ENCODE data around the gene ANKRD36C. TPM values are rescaled to one million over a fixed set of nuclear protein-coding genes. Genes with fewer than 3 reads are reported as not detected.
"Not testable (repeated sequence)": the region's sequence is repeated elsewhere in the genome, so short reads cannot be mapped to it uniquely, and the experiment has no call there.

The ANKRD36C gene
- total RNA-seq (100 to 1,000 TPM; 113 to 144 TPM), polyA plus RNA-seq (ENCODE audit: insufficient read length in 2 of 2) (10 to 100 TPM; 17.6 to 25.5 TPM)
- long read RNA-seq, donor 1, result 0 reads
- long read RNA-seq, donor 2, result 0 reads
- long read RNA-seq, donor 3, partial matches to known transcripts, result 0 of 1 reads
- long read RNA-seq, donor 3, other reads (novel, unspliced or antisense), result 0 of 1 reads
- long read RNA-seq, donor 4, partial matches to known transcripts, result 5 of 5 reads
- long read RNA-seq, donor 4, other reads (novel, unspliced or antisense), result 0 of 5 reads

GRCh38 chr2:95991351-95992094 lies at the start of gene ANKRD36C:
Gene ANKRD36C (minus strand): TSS chr2:95991824. CDS start chr2:95991708, 116 bp downstream.
- H3K27me3 ChIP-seq (ENCODE audit: control insufficient read depth, insufficient read depth, low read length); H3K4me1 ChIP-seq (ENCODE audit: control insufficient read depth, insufficient read depth, low read length); H3K36me3 ChIP-seq (ENCODE audit: control insufficient read depth, insufficient read depth, low read length); H3K9me3 ChIP-seq (ENCODE audit: control insufficient read depth, insufficient read depth, low read length): not testable (repeated sequence)
- H3K4me3 ChIP-seq (ENCODE audit: low read depth, low read length), result peak within 1 kb of the TSS; percentile 55
- WGBS (ENCODE audit: insufficient coverage), result 0% methylated on average over 13 of the region's 56 CpGs
- DNase-seq (ENCODE audit: low read depth in 4 of 6, low spot score in 6 of 6), result peak; percentile 2 to 75 (median 40)
- H3K27ac ChIP-seq (ENCODE audit: low read depth, low read length), result peak within 1 kb of the TSS; percentile 88

GRCh38 chr2:96035554-96035953 lies 43.9 kb upstream of the ANKRD36C start:
- DNase-seq (ENCODE audit: low read depth in 4 of 6, low spot score in 6 of 6); H3K36me3 ChIP-seq (ENCODE audit: control insufficient read depth, insufficient read depth, low read length); H3K9me3 ChIP-seq (ENCODE audit: control insufficient read depth, insufficient read depth, low read length); H3K27ac ChIP-seq (ENCODE audit: low read depth, low read length); H3K27me3 ChIP-seq (ENCODE audit: control insufficient read depth, insufficient read depth, low read length); H3K4me1 ChIP-seq (ENCODE audit: control insufficient read depth, insufficient read depth, low read length); H3K4me3 ChIP-seq (ENCODE audit: low read depth, low read length): not testable (repeated sequence)
- no CpG with 5 or more reads among the region's 14 CpGs for WGBS (ENCODE audit: insufficient coverage)

DNA sequence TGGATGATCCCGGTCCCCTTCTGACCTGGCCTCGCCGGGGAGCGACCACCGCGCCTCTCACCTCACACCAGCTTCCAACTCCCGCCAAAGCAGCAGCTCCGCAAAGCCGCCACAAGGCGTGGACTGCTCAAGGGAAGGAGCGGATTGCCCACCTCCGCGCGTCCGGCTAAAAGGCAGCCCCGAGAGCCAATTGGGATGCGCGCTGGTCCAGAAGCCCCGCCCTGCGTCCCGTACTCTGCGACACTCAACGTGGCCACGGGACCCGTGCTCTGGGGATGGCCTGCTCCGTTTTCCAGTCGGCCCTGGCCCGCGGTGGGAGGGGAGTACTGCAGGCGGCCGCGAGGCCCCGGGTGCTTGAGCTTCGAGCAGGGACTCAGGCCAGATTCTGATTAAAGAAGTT lies 43.2 kb upstream of the ANKRD36C start, which contains the start of gene GPAT2:
Gene GPAT2 (minus strand): TSS at position 125 of the 400 bp plus-strand sequence. CDS start 2,557 bp downstream, outside the sequence.
- no CpG with 5 or more reads among the region's 34 CpGs for WGBS (ENCODE audit: insufficient coverage)
- not testable (repeated sequence) for H3K27me3 ChIP-seq (ENCODE audit: control insufficient read depth, insufficient read depth, low read length); H3K4me3 ChIP-seq (ENCODE audit: low read depth, low read length); DNase-seq (ENCODE audit: low read depth in 4 of 6, low spot score in 6 of 6); H3K9me3 ChIP-seq (ENCODE audit: control insufficient read depth, insufficient read depth, low read length); H3K4me1 ChIP-seq (ENCODE audit: control insufficient read depth, insufficient read depth, low read length); H3K27ac ChIP-seq (ENCODE audit: low read depth, low read length); H3K36me3 ChIP-seq (ENCODE audit: control insufficient read depth, insufficient read depth, low read length)

- DNase-seq (ENCODE audit: low read depth in 4 of 6, low spot score in 6 of 6); H3K27ac ChIP-seq (ENCODE audit: low read depth, low read length); H3K36me3 ChIP-seq (ENCODE audit: control insufficient read depth, insufficient read depth, low read length); H3K27me3 ChIP-seq (ENCODE audit: control insufficient read depth, insufficient read depth, low read length); H3K4me3 ChIP-seq (ENCODE audit: low read depth, low read length); H3K9me3 ChIP-seq (ENCODE audit: control insufficient read depth, insufficient read depth, low read length); H3K4me1 ChIP-seq (ENCODE audit: control insufficient read depth, insufficient read depth, low read length): not testable (repeated sequence)
- no CpG with 5 or more reads among the region's 9 CpGs for WGBS (ENCODE audit: insufficient coverage)
Observed at GRCh38 chr2:96033997-96034396, 42.4 kb upstream of the ANKRD36C start.

DNA sequence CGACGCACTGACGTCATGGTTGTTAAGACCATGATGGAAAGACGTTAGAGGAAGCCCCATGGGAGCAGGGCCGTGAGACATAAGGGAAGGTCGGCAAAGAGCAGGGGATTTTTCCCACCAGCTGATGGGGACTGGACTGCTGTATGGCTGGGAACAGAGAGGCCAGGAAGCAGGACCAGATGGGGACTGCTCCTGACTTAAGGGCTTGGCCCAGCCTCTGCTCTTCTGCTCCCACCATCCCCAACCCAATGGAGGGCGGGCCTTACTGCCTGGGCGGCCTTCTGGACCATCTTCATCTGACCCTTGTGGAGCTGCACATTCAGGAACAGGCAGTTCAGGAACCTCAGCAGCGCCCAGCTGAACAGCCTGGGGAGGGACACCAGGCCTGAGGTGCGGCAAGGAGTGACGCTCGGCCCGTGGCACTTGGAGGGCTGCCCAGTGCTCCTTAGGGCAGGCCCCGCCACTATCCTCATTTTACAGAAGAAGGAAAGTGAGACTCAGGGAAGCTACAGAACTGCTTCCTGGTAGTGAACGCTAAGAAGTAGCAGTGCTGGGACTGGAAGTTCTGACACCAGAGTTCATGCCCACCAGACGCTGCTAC lies 36.2 kb upstream of the ANKRD36C start:
- DNase-seq (ENCODE audit: low read depth in 4 of 6, low spot score in 6 of 6); H3K36me3 ChIP-seq (ENCODE audit: control insufficient read depth, insufficient read depth, low read length); H3K27me3 ChIP-seq (ENCODE audit: control insufficient read depth, insufficient read depth, low read length); H3K27ac ChIP-seq (ENCODE audit: low read depth, low read length); H3K9me3 ChIP-seq (ENCODE audit: control insufficient read depth, insufficient read depth, low read length); H3K4me3 ChIP-seq (ENCODE audit: low read depth, low read length); H3K4me1 ChIP-seq (ENCODE audit: control insufficient read depth, insufficient read depth, low read length): not testable (repeated sequence)
- no CpG with 5 or more reads among the region's 16 CpGs for WGBS (ENCODE audit: insufficient coverage)

DNA sequence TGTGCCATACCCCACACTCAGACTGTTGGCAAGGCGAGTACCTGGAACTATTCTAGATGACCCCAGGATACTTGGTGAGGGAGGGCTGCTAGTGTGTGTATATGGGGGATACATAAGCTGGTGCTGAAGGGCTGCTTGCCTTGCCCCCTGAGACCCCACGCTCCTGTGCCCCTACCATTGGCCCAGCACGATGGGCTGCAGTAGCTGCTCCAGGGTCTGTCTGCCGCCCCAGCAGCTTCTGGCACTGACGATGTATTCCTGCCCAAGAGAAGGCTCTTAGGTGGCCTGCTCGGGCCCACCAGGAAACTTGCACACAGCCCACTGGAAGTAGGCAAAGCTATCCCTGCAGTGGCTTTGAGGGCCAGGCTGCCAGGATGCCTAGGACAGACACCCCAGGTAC lies 34.1 kb upstream of the ANKRD36C start:
- WGBS (ENCODE audit: insufficient coverage), result 60% methylated on average over 1 of the region's 6 CpGs
- H3K27me3 ChIP-seq (ENCODE audit: control insufficient read depth, insufficient read depth, low read length); H3K36me3 ChIP-seq (ENCODE audit: control insufficient read depth, insufficient read depth, low read length); H3K4me3 ChIP-seq (ENCODE audit: low read depth, low read length); H3K4me1 ChIP-seq (ENCODE audit: control insufficient read depth, insufficient read depth, low read length); H3K9me3 ChIP-seq (ENCODE audit: control insufficient read depth, insufficient read depth, low read length); H3K27ac ChIP-seq (ENCODE audit: low read depth, low read length); DNase-seq (ENCODE audit: low read depth in 4 of 6, low spot score in 6 of 6): not testable (repeated sequence)

DNA sequence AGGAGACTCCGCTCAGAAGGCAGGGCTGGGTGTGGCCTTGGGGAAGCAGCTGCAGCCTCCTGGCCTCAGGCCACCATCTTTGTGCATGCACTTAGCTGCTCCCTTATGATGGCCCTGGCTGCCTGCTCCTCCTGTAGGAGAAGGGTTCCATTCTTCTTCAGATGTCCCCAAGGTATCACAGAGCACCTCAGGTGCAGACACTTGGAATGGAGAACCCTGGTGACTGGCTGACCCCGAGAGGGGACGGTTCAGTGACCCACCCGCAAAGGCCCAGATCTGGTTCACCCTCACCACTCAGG lies 33.5 kb upstream of the ANKRD36C start:
- peaks cover 4% of the 10 kb centered on the region for H3K36me3 ChIP-seq (ENCODE audit: control insufficient read depth, insufficient read depth, low read length)
- H3K27ac ChIP-seq (ENCODE audit: low read depth, low read length), result no peak overlapping the region
- H3K4me1 ChIP-seq (ENCODE audit: control insufficient read depth, insufficient read depth, low read length), result no peaks in the 10 kb centered on the region
- H3K9me3 ChIP-seq (ENCODE audit: control insufficient read depth, insufficient read depth, low read length), result no peaks in the 10 kb centered on the region
- no peak for DNase-seq (ENCODE audit: low read depth in 4 of 6, low spot score in 6 of 6)
- no peak overlapping the region for H3K4me3 ChIP-seq (ENCODE audit: low read depth, low read length)
- H3K27me3 ChIP-seq (ENCODE audit: control insufficient read depth, insufficient read depth, low read length), result no peaks in the 10 kb centered on the region
- WGBS (ENCODE audit: insufficient coverage), result no CpG with 5 or more reads among the region's 4 CpGs

DNA sequence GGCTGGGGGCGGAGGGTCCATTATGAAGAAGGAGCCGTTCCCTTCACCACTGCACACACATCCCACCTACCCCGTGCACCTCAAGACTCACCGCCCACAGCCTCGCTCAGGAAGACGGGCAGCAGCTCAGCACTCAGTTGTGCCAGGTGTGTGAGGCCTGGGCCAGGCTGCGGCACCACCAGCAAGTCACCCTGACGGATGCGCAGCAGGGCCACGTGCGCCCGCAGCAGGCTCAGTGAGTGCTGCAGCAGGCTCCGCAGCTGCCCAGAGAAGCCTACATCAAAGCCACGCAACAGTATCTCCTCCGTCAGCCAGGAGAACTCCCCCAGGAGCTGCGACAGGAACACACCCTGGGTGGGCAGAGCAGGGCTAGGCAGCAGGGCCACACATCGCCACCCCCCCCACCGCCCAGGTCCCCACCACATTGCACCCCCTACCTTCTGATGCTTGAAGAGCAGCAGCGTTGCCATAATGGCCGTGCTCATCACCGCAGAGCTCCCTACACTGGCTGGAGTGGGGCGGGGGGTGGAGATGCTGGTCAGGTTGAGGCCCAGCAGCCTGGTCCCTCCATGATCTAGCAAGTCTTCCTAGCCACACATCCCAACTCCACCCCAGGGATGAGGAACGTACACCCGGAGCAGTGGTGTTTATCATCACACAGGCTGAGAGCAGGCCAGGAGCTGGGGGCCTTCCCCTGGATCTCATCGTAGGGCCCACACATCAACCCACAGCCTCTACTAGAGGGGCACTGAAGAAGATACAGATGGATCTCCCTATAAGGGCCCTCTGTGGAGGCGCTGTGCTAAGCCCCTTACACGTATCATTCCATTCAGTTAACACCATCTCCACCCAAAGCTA lies 32.9 kb upstream of the ANKRD36C start:
- H3K27me3 ChIP-seq (ENCODE audit: control insufficient read depth, insufficient read depth, low read length), result no peaks in the 10 kb centered on the region
- H3K4me1 ChIP-seq (ENCODE audit: control insufficient read depth, insufficient read depth, low read length), result no peaks in the 10 kb centered on the region
- WGBS (ENCODE audit: insufficient coverage), result 90% methylated on average over 22 of the region's 27 CpGs
- no peak overlapping the region for H3K4me3 ChIP-seq (ENCODE audit: low read depth, low read length)
- no peak for DNase-seq (ENCODE audit: low read depth in 4 of 6, low spot score in 6 of 6)
- H3K36me3 ChIP-seq (ENCODE audit: control insufficient read depth, insufficient read depth, low read length), result peaks cover 4% of the 10 kb centered on the region
- no peaks in the 10 kb centered on the region for H3K9me3 ChIP-seq (ENCODE audit: control insufficient read depth, insufficient read depth, low read length)
- no peak overlapping the region for H3K27ac ChIP-seq (ENCODE audit: low read depth, low read length)

GRCh38 chr2:96023701-96024100 lies 32.1 kb upstream of the ANKRD36C start:
- WGBS (ENCODE audit: insufficient coverage), result no CpG with 5 or more reads among the region's 7 CpGs

More at GRCh38 chr2:96023701-96024100, 32.1 kb upstream of the ANKRD36C start:
- H3K27me3 ChIP-seq (ENCODE audit: control insufficient read depth, insufficient read depth, low read length); H3K4me1 ChIP-seq (ENCODE audit: control insufficient read depth, insufficient read depth, low read length); H3K27ac ChIP-seq (ENCODE audit: low read depth, low read length); H3K4me3 ChIP-seq (ENCODE audit: low read depth, low read length); DNase-seq (ENCODE audit: low read depth in 4 of 6, low spot score in 6 of 6); H3K9me3 ChIP-seq (ENCODE audit: control insufficient read depth, insufficient read depth, low read length); H3K36me3 ChIP-seq (ENCODE audit: control insufficient read depth, insufficient read depth, low read length): not testable (repeated sequence)

Data from spinal cord (tissue), 10 donors.